Measurements from ENCODE around the gene PIM3.
A peak's percentile ranks its signal among the peaks of the same experiment; 100 is the strongest.

Gene PIM3

DNA sequence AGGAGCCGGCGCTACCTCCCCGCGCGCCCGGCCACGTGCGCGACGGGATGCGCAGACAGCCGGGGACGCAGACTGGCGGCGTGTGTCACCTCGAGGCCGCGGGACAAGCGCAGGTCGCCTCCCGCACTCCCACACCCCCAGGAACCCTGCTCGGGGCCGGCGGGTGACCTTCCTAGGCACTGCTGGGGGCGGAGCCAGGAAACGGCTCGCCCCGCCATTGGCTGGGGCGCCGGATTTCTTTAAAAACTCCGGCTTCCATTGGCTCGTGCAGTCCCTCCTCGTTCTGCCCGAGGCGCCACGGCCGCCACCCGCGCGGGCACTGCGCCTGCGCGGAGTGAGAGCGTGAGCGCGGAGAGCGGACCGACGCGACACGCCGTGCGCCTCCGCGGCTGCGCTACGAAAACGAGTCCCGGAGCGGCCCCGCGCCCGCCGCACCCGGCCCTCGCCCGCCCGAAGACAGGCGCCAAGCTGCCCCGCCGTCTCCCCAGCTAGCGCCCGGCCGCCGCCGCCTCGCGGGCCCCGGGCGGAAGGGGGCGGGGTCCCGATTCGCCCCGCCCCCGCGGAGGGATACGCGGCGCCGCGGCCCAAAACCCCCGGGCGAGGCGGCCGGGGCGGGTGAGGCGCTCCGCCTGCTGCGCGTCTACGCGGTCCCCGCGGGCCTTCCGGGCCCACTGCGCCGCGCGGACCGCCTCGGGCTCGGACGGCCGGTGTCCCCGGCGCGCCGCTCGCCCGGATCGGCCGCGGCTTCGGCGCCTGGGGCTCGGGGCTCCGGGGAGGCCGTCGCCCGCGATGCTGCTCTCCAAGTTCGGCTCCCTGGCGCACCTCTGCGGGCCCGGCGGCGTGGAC is at the start of gene PIM3:
Gene PIM3 (plus strand): TSS at position 614 of the 846 bp plus-strand sequence. CDS start 176 bp downstream, at position 790.
- H3K27ac Mint-ChIP-seq: peak within 1 kb of the TSS; percentile 90
- H3K4me1 Mint-ChIP-seq (ENCODE audit: low read depth): peaks cover 18% of the 10 kb centered on the region
- no peaks in the 10 kb centered on the region for H3K9me3 Mint-ChIP-seq
- H3K27me3 Mint-ChIP-seq (ENCODE audit: low read depth): no peaks in the 10 kb centered on the region
- H3K4me3 Mint-ChIP-seq: peak within 1 kb of the TSS; percentile 88
- peaks cover 22% of the 10 kb centered on the region for H3K36me3 Mint-ChIP-seq (ENCODE audit: low read depth)

DNA sequence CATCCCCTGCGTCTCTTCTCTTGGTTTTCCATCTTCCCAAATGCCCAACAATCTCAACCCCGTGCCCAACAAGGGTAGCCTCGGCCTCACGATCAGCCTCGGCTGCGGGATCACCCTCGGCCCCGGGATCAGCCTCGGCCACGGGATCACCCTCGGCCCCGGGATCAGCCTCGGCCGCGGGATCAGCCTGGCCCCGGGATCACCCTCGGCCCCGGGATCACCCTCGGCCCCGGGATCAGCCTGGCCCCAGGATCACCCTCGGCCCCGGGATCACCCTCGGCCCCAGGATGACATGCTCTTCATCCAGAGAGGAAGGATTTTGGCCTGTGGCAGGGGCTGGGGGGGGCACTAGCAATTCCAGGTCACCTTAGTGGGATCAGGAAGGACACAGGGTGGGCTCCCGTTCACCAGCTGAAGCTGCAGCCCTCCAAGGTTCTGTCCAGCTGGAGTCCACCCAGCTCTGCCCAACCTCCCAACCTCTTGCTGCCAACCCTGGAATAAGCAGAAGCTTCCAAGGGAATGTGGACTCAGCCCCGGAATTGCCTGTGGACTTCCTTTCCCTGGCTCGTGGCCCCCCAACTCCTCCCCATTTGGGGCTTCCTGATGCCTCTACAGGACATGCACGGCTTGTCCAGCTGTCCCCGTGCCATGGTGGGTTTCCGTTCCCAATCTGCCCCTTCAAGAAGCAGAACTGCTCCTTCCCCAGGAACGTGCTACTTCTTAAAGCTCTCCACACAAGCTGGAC is 48.5 kb upstream of the PIM3 start:
- Mint-ChIP-seq H3K27me3 (ENCODE audit: low read depth) (no peaks in the 10 kb centered on the region), H3K27ac (no peak overlapping the region), H3K36me3 (ENCODE audit: low read depth) (peaks cover 18% of the 10 kb centered on the region), H3K9me3 (no peaks in the 10 kb centered on the region), H3K4me1 (ENCODE audit: low read depth) (peaks cover 11% of the 10 kb centered on the region), H3K4me3 (no peak overlapping the region)

DNA sequence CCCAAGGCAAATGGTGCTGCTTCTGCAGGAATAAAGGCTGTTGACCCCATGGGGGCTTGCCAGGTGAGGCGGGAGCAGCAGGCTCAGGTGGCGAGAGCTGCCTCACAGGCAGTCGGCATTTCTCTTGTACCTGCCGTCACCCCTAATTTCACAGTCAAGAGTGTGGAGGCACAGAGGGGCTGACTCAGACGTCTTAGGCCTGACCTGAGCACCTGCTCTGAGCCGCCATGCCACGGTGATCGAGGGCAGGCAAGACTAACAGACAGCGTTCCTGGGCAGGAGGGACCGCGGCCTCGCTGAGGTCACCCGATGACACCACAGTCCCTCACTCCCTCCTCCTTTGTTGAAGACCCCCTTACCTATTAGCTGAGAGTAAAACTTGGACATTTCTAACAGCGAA is 47.5 kb upstream of the PIM3 start:
- Mint-ChIP-seq H3K9me3 (no peaks in the 10 kb centered on the region), H3K36me3 (ENCODE audit: low read depth) (peaks cover 10% of the 10 kb centered on the region), H3K4me3 (no peak overlapping the region), H3K4me1 (ENCODE audit: low read depth) (peaks cover 9% of the 10 kb centered on the region), H3K27ac (no peak overlapping the region), H3K27me3 (ENCODE audit: low read depth) (no peaks in the 10 kb centered on the region)

DNA sequence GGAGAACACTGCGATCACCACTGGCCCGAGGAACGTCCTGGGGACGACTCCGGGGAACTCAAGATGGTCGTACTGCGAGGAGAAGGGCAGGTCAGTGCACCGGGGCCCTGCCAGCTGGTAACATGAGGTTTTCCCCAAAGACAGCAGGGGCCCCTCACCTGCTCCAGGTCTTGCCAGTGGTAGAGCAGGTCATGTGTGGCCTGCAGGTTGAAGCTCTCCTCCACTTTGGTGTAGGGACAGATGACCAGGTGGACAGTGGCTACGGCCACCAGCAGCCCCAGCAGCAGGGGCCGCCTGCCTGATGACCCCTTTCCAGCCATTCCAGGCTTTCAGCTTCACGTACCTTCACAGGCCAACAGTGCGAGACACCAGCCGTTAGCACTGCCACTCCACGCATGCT is 47.1 kb upstream of the PIM3 start:
- H3K27ac Mint-ChIP-seq: no peak overlapping the region
- peaks cover 9% of the 10 kb centered on the region for H3K4me1 Mint-ChIP-seq (ENCODE audit: low read depth)
- H3K4me3 Mint-ChIP-seq: no peak overlapping the region
- peaks cover 10% of the 10 kb centered on the region for H3K36me3 Mint-ChIP-seq (ENCODE audit: low read depth)
- no peaks in the 10 kb centered on the region for H3K9me3 Mint-ChIP-seq
- no peaks in the 10 kb centered on the region for H3K27me3 Mint-ChIP-seq (ENCODE audit: low read depth)

DNA sequence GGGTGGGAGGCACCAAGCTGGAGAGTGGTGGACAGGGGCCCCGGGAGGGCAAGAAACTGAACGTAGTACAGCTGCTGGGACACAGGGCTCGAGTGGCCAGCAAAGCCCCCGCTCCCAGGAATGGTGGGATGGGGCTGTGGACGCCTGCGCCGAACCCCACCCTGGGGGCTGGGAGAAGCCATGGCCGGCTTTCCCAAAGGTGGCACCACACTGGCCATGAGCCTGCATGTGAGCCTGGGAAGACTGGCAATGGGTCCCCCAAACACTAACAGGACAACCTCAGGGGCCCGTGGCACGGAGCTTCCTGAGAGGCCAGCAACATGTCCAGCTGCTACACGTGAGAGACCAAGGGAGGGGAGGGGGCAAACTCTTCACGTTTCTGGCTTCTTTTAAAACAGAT is 46.3 kb upstream of the PIM3 start:
- H3K36me3 Mint-ChIP-seq (ENCODE audit: low read depth): peaks cover 10% of the 10 kb centered on the region
- no peak overlapping the region for H3K4me3 Mint-ChIP-seq
- no peaks in the 10 kb centered on the region for H3K27me3 Mint-ChIP-seq (ENCODE audit: low read depth)
- peaks cover 9% of the 10 kb centered on the region for H3K4me1 Mint-ChIP-seq (ENCODE audit: low read depth)
- H3K9me3 Mint-ChIP-seq: no peaks in the 10 kb centered on the region
- H3K27ac Mint-ChIP-seq: no peak overlapping the region

DNA sequence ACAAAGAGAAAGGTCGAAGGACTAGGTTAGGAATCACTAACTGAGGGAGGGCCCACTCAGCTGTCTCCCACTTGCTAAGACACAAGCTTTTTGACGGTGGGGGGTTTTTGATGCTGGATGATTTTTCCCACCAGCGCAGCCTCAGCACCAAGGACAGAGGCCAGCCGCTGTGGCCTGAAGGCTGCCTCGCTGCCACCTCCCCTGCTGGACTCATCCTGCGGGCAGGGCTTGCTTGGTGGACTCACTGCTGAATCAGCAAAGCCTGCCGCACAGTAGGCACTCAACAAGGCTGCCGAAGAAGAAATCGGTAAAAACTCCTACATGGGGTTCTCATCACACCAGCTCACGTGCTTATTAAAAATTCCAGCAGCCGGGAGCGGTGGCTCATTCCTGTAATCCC is 45.0 kb upstream of the PIM3 start:
- no peak overlapping the region for H3K4me3 Mint-ChIP-seq
- H3K9me3 Mint-ChIP-seq: no peaks in the 10 kb centered on the region
- peaks cover 16% of the 10 kb centered on the region for H3K4me1 Mint-ChIP-seq (ENCODE audit: low read depth)
- H3K27me3 Mint-ChIP-seq (ENCODE audit: low read depth): no peaks in the 10 kb centered on the region
- H3K36me3 Mint-ChIP-seq (ENCODE audit: low read depth): peaks cover 17% of the 10 kb centered on the region
- H3K27ac Mint-ChIP-seq: no peak overlapping the region

DNA sequence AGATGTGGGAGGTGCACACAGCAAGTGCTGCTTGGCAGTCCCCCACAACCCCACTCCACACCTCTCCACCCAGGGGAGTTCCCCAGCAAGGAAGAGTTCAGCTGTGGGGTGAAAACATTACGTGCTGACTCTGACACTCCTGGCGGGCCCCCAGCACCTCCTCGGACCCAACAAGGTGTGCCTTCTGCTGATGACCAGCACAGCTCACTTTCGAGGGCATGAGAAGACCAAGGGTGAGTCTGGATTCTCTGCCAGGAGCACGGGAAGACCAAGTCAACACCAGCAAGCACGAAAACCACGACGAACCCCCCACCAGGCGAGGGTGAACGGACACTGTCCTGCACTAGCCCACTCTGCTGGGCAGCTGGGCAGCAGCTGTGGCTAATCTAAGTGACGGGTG is 43.7 kb upstream of the PIM3 start:
- Mint-ChIP-seq H3K4me1 (ENCODE audit: low read depth) (peaks cover 16% of the 10 kb centered on the region), H3K4me3 (peak overlapping the region; percentile 89), H3K27me3 (ENCODE audit: low read depth) (no peaks in the 10 kb centered on the region), H3K36me3 (ENCODE audit: low read depth) (peaks cover 19% of the 10 kb centered on the region), H3K27ac (no peak overlapping the region), H3K9me3 (no peaks in the 10 kb centered on the region)

DNA sequence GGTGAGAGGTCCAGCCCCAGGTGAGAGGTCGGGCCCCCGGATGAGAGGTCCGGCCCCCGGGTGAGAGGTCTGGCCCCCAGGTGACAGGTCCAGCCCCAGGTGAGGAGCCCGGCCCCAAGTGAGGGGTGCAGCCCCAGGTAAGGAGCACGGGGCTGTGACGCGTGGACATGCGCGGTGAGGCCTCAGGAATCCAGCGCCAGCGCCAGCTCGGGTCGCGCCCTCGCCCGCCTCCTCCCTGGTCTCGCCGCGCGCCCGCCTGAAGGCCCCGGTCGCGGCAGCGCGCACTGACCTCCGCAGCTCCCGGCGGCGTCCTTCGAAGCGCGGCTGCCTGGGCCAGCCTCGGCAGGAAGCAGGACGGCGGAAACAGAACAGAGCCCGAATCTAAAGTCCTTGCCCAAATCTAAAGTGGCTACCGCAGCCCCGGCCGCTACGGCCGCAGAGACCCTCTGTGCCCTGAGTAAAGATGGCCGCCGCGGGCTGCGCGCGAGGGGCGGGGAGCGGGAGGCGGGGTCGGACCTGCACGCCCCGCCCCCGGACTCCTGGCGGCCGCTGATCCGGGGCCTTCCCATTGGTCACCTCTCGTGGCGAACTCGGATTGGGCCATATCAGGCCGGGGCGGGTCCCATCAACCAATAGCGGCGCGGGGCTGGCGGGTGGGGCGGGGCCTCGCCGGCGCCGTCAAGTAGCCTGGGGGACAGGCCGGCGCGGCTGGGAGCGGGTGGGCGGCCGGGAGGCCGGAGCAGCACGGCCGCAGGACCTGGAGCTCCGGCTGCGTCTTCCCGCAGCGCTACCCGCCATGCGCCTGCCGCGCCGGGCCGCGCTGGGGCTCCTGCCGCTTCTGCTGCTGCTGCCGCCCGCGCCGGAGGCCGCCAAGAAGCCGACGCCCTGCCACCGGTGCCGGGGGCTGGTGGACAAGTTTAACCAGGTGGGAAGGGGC is 42.3 kb upstream of the PIM3 start, which contains the start of the genes ALG12 and CRELD2:
Gene ALG12 (minus strand): TSS at position 465 of the 937 bp plus-strand sequence. CDS start 4,673 bp downstream, outside the sequence.
Gene CRELD2 (plus strand): TSS at position 661 of the 937 bp plus-strand sequence. CDS start 136 bp downstream, at position 797.
- peak within 1 kb of the TSS; percentile 91 for H3K27ac Mint-ChIP-seq
- no peaks in the 10 kb centered on the region for H3K9me3 Mint-ChIP-seq
- peaks cover 16% of the 10 kb centered on the region for H3K4me1 Mint-ChIP-seq (ENCODE audit: low read depth)
- H3K36me3 Mint-ChIP-seq (ENCODE audit: low read depth): peaks cover 18% of the 10 kb centered on the region
- H3K27me3 Mint-ChIP-seq (ENCODE audit: low read depth): no peaks in the 10 kb centered on the region
- H3K4me3 Mint-ChIP-seq: peak within 1 kb of the TSS; percentile 89

DNA sequence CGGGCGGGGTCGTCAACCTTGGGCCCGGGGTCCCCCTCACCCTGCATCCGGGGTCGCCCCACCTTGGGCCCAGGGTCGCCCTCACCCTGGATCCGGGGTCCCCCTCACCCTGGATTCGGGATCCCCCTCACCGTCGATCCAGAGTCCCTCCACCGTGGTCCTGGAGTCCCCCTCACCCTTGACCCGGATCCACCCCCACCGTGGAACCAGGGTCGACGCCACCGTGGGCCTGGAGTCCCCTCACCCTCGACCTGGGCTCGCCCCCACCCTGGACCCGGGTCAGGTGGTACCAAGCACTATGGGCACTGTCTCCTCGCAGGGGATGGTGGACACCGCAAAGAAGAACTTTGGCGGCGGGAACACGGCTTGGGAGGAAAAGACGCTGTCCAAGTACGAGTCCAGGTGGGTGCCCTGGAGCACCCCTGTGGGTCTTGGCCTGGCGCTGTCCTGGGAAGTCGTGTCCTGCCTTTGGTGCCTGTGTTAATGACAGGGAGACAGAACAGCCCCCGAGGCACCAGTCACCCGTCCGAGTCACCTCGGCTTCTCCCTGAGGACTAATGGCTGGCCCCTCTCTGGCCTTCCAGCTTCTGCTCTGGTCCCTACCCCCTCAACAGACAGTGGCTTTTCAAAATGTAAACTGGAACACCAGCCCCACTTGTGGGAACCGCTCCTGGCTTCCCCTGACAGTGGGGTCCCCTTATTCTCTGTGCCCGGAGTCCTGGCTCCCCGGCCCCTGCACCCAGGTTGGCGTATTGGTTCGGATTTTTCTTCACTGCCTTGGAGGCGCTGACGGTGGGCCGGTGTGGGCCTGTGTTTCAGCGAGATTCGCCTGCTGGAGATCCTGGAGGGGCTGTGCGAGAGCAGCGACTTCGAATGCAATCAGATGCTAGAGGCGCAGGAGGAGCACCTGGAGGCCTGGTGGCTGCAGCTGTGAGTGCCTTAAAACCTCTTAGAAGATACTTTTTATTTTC is 41.4 kb upstream of the PIM3 start:
- Mint-ChIP-seq H3K36me3 (ENCODE audit: low read depth) (peaks cover 18% of the 10 kb centered on the region), H3K4me1 (ENCODE audit: low read depth) (peaks cover 16% of the 10 kb centered on the region), H3K27me3 (ENCODE audit: low read depth) (no peaks in the 10 kb centered on the region), H3K9me3 (no peaks in the 10 kb centered on the region), H3K27ac (peak overlapping the region; percentile 55), H3K4me3 (peak overlapping the region; percentile 75)

DNA sequence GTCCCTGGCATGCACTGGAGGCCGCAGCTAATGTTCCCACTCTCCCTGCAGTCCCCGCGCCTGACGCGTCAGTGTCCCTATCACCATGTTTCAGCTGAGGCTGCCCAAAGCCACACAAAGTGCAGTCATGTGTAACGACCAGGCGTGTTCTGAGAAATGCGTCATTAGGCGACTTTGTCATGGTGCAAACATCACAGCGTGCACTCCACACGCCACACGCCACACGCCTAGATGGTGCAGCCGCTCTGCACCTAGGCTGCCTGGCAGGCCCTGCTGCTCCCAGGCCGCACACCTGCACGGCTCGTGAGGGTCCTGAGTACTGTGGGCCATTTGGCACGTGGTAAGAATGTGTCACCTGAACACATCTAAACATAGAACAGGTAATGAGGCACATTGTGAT is 39.7 kb upstream of the PIM3 start:
- Mint-ChIP-seq H3K9me3 (no peaks in the 10 kb centered on the region), H3K27me3 (ENCODE audit: low read depth) (no peaks in the 10 kb centered on the region)

DNA sequence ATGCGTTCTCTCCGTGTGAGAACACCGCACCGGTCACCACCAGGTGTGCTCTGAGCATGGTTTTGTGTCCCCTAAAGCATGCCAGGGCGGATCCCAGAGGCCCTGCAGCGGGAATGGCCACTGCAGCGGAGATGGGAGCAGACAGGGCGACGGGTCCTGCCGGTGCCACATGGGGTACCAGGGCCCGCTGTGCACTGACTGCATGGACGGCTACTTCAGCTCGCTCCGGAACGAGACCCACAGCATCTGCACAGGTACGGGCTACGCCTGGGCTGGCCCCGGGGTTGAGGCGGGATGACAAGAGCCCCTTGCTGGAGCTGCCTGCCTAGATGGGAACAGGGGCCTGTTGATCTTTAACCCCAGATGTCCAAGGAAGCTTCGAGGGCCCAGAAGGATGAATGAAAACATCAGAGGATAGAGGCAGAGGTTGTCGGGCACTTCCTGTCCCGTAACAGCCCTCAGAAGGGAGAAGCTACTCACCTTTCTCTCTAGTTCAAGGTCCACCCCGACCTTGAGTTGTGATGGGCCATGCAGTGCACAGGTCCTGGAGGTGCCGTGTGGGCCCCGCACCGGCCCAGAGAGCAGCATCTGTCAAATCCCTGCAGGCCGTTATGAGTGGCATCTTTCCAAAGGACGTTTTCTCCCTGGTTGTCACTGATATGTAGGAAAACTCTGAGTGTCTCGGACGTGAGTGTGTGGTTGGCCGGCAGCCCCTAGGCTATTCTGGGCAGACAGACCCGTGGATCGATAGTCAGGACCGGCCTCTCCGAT is 38.9 kb upstream of the PIM3 start:
- Mint-ChIP-seq H3K27me3 (ENCODE audit: low read depth) (no peaks in the 10 kb centered on the region), H3K9me3 (no peaks in the 10 kb centered on the region), H3K27ac (no peak overlapping the region), H3K4me3 (no peak overlapping the region), H3K36me3 (ENCODE audit: low read depth) (peaks cover 26% of the 10 kb centered on the region), H3K4me1 (ENCODE audit: low read depth) (peaks cover 24% of the 10 kb centered on the region)

More for the DNA sequence above, 39.7 kb upstream of the PIM3 start:
- H3K4me3 Mint-ChIP-seq: peak overlapping the region; percentile 38
- no peak overlapping the region for H3K27ac Mint-ChIP-seq
- H3K4me1 Mint-ChIP-seq (ENCODE audit: low read depth): peaks cover 24% of the 10 kb centered on the region
- H3K36me3 Mint-ChIP-seq (ENCODE audit: low read depth): peaks cover 23% of the 10 kb centered on the region

DNA sequence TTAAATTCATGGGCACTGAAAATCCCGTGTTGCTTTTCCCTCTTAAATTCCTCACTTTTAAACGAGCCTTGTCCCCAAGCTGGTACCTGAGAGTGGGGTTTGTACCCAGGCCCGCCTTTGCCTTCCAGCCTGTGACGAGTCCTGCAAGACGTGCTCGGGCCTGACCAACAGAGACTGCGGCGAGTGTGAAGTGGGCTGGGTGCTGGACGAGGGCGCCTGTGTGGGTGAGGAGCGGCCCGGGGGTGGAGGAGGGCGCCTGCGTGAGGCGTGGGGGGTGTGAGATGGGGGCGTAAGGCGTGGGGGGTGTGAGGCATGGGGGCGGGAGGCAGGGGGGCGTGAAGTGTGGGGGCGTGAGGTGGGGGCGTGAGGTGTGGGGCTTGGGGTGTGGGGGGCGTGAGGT is 38.1 kb upstream of the PIM3 start:
- peaks cover 21% of the 10 kb centered on the region for H3K4me1 Mint-ChIP-seq (ENCODE audit: low read depth)
- H3K36me3 Mint-ChIP-seq (ENCODE audit: low read depth): peaks cover 31% of the 10 kb centered on the region
- H3K4me3 Mint-ChIP-seq: no peak overlapping the region

More for the DNA sequence above, 38.1 kb upstream of the PIM3 start:
- Mint-ChIP-seq H3K9me3 (no peaks in the 10 kb centered on the region), H3K27ac (no peak overlapping the region), H3K27me3 (ENCODE audit: low read depth) (no peaks in the 10 kb centered on the region)
